ENCODE data around the gene MEIOSIN. TPM values are rescaled to one million over a fixed set of nuclear protein-coding genes. Genes with fewer than 3 reads are reported as not detected.

MEIOSIN gene
- total and polyA plus RNA-seq, 2 of the 13 experiments (the other 11 are each of a cell fraction or from before 2014, with no cell fraction given) = not detected

DNA sequence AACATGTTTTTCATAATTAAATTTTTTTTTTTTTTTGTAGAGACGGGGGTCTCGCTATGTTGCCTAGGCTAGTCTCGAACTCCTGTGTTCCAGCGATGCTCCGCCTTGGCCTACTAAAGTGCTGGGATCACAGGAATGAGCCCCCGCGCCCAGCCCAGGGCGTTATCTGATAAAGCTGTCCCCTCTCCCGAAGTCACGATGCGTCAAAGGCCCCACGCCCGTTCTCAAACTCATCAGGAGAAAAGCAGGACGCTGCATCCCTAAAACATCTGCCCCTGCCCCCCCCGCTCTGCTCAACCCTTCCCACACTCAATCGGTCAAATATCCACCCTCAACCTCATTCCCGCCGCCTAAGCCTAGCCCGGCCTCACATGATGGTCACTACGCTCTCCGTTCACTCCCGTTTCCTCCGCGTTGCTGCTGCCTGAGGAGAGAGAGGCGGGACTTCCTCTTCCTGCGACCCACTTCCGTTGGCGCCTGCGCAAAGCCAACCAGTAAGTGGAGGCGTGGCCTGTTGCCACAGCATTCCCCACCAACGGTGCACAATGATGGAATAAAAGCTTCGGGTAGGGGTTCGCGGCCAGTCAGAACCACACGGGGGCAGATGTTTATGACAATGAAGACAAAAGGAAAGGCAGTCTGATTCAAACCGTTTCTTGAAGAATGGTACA, 41.6 kb upstream of the MEIOSIN start, which contains the start of gene SNRPD2 (continued):
- TF ChIP-seq, protein P1, sequence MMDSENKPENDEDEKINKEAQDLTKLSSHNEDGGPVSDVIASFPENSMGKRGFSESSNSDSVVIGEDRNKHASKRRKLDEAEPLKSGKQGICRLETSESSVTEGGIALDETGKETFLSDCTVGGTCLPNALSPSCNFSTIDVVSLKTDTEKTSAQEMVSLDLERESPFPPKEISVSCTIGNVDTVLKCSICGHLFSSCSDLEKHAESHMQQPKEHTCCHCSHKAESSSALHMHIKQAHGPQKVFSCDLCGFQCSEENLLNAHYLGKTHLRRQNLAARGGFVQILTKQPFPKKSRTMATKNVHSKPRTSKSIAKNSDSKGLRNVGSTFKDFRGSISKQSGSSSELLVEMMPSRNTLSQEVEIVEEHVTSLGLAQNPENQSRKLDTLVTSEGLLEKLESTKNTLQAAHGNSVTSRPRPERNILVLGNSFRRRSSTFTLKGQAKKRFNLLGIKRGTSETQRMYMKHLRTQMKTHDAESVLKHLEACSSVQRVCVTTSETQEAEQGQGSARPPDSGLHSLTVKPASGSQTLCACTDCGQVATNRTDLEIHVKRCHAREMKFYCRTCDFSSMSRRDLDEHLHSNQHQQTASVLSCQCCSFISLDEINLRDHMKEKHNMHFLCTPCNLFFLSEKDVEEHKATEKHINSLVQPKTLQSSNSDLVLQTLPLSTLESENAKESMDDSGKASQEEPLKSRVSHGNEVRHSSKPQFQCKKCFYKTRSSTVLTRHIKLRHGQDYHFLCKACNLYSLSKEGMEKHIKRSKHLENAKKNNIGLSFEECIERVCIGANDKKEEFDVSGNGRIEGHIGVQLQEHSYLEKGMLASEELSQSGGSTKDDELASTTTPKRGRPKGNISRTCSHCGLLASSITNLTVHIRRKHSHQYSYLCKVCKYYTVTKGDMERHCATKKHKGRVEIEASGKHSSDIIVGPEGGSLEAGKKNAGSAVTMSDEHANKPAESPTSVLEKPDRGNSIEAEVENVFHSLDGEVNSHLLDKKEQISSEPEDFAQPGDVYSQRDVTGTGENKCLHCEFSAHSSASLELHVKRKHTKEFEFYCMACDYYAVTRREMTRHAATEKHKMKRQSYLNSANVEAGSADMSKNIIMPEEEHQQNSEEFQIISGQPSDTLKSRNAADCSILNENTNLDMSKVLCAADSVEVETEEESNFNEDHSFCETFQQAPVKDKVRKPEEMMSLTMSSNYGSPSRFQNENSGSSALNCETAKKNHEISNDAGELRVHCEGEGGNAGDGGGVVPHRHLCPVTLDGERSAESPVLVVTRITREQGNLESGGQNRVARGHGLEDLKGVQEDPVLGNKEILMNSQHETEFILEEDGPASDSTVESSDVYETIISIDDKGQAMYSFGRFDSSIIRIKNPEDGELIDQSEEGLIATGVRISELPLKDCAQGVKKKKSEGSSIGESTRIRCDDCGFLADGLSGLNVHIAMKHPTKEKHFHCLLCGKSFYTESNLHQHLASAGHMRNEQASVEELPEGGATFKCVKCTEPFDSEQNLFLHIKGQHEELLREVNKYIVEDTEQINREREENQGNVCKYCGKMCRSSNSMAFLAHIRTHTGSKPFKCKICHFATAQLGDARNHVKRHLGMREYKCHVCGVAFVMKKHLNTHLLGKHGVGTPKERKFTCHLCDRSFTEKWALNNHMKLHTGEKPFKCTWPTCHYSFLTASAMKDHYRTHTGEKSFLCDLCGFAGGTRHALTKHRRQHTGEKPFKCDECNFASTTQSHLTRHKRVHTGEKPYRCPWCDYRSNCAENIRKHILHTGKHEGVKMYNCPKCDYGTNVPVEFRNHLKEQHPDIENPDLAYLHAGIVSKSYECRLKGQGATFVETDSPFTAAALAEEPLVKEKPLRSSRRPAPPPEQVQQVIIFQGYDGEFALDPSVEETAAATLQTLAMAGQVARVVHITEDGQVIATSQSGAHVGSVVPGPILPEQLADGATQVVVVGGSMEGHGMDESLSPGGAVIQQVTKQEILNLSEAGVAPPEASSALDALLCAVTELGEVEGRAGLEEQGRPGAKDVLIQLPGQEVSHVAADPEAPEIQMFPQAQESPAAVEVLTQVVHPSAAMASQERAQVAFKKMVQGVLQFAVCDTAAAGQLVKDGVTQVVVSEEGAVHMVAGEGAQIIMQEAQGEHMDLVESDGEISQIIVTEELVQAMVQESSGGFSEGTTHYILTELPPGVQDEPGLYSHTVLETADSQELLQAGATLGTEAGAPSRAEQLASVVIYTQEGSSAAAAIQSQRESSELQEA (CRISPR knock-in tag; IDR thresholded peaks at IDR 0.05; ENCODE audit: not compliant biosample characterization) = no peak
- no peak; the same call in 1 of the 2 replicates for TF ChIP-seq ZNF430 (CRISPR knock-in tag; IDR thresholded peaks at IDR 0.05)
- TF ChIP-seq ZNF839 (CRISPR knock-in tag; IDR thresholded peaks at IDR 0.05; ENCODE audit: borderline replicate concordance) = 0 out of 2 replicates have a peak, but pooled peaks have one; percentile 36
- peak; percentile 44; the same call in 1 of the 2 replicates for TF ChIP-seq YEATS4 (CRISPR knock-in tag; IDR thresholded peaks at IDR 0.05; ENCODE audit: borderline replicate concordance)
- no peak for TF ChIP-seq CREBL2 (CRISPR knock-in tag; IDR thresholded peaks at IDR 0.05; ENCODE audit: borderline replicate concordance)
- no peak for TF ChIP-seq SETDB1 (CRISPR knock-in tag; IDR thresholded peaks at IDR 0.05; ENCODE audit: borderline replicate concordance)
- TF ChIP-seq, protein P2, sequence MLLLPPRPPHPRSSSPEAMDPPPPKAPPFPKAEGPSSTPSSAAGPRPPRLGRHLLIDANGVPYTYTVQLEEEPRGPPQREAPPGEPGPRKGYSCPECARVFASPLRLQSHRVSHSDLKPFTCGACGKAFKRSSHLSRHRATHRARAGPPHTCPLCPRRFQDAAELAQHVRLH (CRISPR knock-in tag; IDR thresholded peaks at IDR 0.05; ENCODE audit: borderline replicate concordance, low read depth) = peak; percentile 29; the same call in 1 of the 2 replicates
- no peak for TF ChIP-seq ZNF678 (CRISPR knock-in tag; IDR thresholded peaks at IDR 0.05)
- TF ChIP-seq SIX4 (CRISPR knock-in tag; IDR thresholded peaks at IDR 0.05) = no peak
- TF ChIP-seq NPAS2 (CRISPR knock-in tag; IDR thresholded peaks at IDR 0.05; ENCODE audit: borderline replicate concordance) = no peak
- no peak for TF ChIP-seq ZNF414 (CRISPR knock-in tag; IDR thresholded peaks at IDR 0.05)
- TF ChIP-seq ZNF296 (CRISPR knock-in tag; conservative IDR thresholded peaks at IDR 0.05) = no peak
- no peak for TF ChIP-seq ZNF614 (CRISPR knock-in tag; IDR thresholded peaks at IDR 0.05; ENCODE audit: borderline replicate concordance)
- 0 out of 2 replicates have a peak, but pooled peaks have one; percentile 16 for TF ChIP-seq BCL6 (CRISPR knock-in tag; IDR thresholded peaks at IDR 0.05)
- 0 out of 2 replicates have a peak, but pooled peaks have one; percentile 2 for TF ChIP-seq ZNF605 (CRISPR knock-in tag; IDR thresholded peaks at IDR 0.05)
- TF ChIP-seq RNF2 (conservative IDR thresholded peaks at IDR 0.05; ENCODE audit: low read depth) = no peak
- TF ChIP-seq LBX2 (CRISPR knock-in tag; IDR thresholded peaks at IDR 0.05; ENCODE audit: borderline replicate concordance) = no peak
- 0 out of 2 replicates have a peak, but pooled peaks have one; percentile 3 for TF ChIP-seq FOSL2 (CRISPR knock-in tag; IDR thresholded peaks at IDR 0.05)
- TF ChIP-seq EP300 (IDR thresholded peaks at IDR 0.05; ENCODE audit: low read depth in 2 of 2, low read length in 2 of 2) = no peak
- no peak for TF ChIP-seq EP300 (CRISPR knock-in tag; IDR thresholded peaks at IDR 0.05; ENCODE audit: borderline replicate concordance)

Measured in HepG2 (cell line).